GM12873 (cell line): ENCODE data around the gene EVA1C.

Experiments used
- TF ChIP-seq, protein P1 (sequence below): IDR thresholded peaks from 2 replicates; pipeline ENCODE4 v1.5.1; 2012; ENCODE audit warnings: low read depth, mild to moderate bottlenecking, moderate library complexity, low read length, control low read depth; ENCODE audit not compliant: insufficient read depth; ENCODE audit errors: missing control alignments

Gene EVA1C

DNA sequence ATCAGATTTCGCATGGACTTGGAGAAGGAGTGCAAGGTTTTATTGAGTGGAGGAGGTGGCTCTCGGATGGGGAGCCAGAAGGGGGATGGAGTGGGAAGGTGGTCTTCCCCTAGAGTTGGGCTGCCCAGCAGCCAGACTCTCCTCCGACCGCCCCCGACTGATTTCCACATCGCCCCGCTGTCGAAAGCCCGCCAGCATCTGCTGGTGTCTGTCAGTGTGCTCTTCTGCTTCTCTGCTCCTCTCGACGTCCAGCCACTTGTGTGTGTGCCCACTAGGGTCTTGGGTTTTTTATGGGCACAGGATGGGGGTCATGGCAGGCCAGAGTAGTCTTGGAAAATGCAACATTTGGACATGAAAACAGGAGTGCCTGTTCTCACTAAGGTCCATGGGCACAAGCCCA is 40.1 kb downstream of the EVA1C start:
- TF ChIP-seq, protein P1, sequence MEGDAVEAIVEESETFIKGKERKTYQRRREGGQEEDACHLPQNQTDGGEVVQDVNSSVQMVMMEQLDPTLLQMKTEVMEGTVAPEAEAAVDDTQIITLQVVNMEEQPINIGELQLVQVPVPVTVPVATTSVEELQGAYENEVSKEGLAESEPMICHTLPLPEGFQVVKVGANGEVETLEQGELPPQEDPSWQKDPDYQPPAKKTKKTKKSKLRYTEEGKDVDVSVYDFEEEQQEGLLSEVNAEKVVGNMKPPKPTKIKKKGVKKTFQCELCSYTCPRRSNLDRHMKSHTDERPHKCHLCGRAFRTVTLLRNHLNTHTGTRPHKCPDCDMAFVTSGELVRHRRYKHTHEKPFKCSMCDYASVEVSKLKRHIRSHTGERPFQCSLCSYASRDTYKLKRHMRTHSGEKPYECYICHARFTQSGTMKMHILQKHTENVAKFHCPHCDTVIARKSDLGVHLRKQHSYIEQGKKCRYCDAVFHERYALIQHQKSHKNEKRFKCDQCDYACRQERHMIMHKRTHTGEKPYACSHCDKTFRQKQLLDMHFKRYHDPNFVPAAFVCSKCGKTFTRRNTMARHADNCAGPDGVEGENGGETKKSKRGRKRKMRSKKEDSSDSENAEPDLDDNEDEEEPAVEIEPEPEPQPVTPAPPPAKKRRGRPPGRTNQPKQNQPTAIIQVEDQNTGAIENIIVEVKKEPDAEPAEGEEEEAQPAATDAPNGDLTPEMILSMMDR, result no peak

DNA sequence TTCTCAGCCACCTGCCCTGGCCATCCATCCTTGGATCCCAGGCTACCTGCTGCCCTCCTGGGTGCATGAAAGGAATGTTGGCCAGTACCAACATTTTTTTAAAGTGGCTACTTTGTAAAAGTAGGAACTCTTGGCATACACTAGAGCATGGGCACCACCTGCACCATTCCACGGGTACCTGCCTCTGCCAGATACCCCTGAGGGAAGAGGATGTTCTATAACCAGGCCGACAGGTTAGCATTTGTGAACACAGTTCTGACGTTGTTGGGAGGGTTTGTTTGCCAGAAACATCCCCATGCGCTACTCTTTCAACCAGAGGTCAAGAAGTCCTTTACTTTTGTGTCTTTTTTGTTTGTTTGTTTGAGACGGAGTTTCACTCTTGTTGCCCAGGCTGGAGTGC is 43.0 kb downstream of the EVA1C start:
- TF ChIP-seq, protein P1, result no peak

DNA sequence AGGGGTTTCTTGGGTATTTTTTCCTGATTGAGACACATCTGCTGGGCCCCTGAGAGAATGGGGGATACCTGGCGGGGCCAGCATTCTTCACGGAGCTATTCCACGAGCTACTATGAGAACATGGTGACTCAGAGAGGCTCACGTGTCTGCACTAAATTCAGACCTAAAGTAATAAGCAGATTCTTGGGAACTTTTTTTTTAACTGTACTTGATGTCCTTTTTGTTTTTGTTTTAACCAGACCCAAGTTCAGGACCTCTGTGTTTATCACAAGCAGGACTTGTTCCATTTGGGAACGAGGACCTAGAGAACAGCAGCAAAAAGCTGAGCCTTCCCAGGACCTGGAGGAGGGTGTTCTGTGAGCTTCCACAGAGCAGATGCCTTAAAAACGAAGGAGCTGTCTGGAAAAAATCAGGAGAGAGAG is 44.0 kb downstream of the EVA1C start:
- TF ChIP-seq, protein P1, result no peak

DNA sequence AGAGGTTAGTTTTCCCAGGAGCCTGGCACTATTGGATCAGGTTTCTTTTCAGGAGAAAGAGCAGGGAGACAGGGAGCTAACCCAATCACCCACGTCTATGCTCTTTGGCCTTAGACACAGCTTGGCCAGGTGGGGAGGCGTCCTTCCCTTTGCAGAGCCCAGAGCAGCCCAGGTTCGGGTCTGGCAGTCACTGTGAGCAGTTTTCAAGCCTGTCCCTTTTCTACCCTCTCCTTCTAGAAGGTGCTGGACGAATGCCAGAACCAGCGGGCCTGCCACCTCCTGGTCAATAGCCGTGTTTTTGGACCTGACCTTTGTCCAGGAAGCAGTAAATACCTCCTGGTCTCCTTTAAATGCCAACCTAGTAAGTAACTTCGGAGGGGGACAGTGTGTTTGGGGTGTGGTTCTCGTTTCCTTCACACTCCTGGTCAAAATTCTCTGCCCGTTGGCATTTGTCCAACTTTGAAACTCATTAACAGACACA is 44.9 kb downstream of the EVA1C start:
- TF ChIP-seq, protein P1, result no peak

DNA sequence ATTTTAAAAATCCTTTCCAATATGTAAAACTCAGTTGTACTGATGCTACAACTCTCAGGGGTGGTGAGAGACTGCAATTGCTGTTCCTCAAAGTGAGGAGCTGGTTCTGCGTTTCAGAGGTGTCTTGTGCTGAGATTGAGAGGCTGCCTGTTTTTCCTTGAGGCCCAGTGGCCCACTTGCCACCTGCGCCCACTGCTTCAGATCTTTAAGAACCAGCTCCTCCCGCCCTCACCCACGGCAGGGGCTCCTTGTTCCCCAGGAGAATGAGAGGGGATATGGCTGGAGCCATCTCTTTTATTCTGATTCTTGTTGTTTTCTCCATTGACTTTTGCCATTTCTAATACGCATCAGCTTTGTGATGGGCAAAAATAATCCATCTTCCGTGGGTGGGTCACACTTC is 45.5 kb downstream of the EVA1C start:
- TF ChIP-seq, protein P1, result no peak

DNA sequence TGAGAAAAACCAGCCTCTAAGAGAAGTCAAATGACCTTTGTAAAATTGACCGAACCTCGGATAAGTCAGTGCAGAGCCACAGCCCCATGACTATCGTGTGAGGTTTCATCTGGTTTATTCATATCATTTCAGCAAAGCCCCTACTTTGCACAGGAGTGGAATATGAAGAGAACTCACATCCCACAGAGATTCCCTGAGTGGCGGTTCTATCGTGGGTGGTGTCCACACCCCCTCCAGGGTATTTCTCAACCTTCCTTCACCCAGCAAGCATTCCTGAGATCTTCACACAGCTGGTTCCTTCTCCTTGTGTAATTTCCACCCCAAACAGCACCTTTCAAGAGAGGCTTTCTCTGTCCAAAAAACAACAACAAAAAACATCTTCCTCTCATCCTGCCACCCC is 47.5 kb downstream of the EVA1C start:
- TF ChIP-seq, protein P1, result no peak

DNA sequence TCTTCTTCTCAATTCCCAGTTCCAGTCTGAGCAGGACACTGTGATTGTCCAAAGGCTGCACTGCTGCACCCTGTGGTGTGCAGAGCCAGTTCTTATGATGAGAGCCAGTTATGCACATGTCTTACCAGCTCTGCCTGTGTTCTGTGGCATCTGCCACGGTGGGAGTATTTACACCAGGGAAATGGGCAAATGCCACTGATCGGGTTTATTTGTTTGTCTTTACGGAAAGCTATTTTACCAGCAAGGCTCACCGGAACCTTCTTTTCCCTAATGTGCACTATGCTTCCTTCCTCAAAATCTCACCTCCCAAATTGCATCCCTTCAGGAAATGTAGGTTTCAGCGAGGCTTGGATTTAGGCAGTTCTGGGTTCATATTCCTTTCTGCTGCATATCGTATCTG is 49.0 kb downstream of the EVA1C start:
- TF ChIP-seq, protein P1, result no peak
